ENCODE results near the gene SMIM21. TPM values are rescaled to one million over a fixed set of nuclear protein-coding genes. Genes with fewer than 3 reads are reported as not detected.

The SMIM21 gene
- total RNA-seq, result not detected

DNA sequence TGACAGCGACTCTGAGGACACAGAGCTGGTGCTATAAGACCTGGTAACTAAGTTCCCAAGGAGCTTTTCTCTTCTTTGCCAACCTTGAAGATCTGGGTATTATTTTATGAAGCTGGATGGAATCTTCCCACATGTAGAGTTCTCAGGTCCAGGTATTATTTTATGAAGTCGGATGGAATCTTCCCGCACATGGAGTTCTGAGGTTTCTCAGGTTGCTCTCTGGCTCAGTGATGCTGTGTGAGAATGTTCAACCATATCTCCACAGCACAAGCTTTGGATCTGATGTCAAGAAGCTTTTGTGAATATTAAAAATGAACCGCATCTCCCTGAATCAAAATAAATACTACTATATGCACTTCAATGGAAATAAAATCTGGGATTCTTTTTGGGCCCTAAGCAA is at the start of gene SMIM21:
Gene SMIM21, minus strand, starts transcription at position 101 of the 400 bp plus-strand sequence. CDS start 140 bp downstream, outside the sequence.
- Histone ChIP-seq H3K9me3 (no peaks in the 10 kb centered on the region), H3K4me1 (no peaks in the 10 kb centered on the region), H3K27ac (no peak within 1 kb of the TSS), H3K4me3 (no peak within 1 kb of the TSS), H3K27me3 (no peaks in the 10 kb centered on the region), H3K36me3 (no peaks in the 10 kb centered on the region)
- DNase-seq (ENCODE audit: low spot score in 2 of 2), result no peak
- intact Hi-C loops (cut with DNase I; ENCODE audit: low total_unique reads), result loop anchor here (5.0 kb wide), 1 partner anchor 725 kb away; no protein-coding TSS in a partner anchor
- TF ChIP-seq POLR2AphosphoS5 (IDR thresholded peaks at IDR 0.05), result no peak
- TF ChIP-seq POLR2A (IDR thresholded peaks at IDR 0.05), result no peak
- TF ChIP-seq, protein P1, sequence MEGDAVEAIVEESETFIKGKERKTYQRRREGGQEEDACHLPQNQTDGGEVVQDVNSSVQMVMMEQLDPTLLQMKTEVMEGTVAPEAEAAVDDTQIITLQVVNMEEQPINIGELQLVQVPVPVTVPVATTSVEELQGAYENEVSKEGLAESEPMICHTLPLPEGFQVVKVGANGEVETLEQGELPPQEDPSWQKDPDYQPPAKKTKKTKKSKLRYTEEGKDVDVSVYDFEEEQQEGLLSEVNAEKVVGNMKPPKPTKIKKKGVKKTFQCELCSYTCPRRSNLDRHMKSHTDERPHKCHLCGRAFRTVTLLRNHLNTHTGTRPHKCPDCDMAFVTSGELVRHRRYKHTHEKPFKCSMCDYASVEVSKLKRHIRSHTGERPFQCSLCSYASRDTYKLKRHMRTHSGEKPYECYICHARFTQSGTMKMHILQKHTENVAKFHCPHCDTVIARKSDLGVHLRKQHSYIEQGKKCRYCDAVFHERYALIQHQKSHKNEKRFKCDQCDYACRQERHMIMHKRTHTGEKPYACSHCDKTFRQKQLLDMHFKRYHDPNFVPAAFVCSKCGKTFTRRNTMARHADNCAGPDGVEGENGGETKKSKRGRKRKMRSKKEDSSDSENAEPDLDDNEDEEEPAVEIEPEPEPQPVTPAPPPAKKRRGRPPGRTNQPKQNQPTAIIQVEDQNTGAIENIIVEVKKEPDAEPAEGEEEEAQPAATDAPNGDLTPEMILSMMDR (IDR thresholded peaks at IDR 0.05), result no peak

DNA sequence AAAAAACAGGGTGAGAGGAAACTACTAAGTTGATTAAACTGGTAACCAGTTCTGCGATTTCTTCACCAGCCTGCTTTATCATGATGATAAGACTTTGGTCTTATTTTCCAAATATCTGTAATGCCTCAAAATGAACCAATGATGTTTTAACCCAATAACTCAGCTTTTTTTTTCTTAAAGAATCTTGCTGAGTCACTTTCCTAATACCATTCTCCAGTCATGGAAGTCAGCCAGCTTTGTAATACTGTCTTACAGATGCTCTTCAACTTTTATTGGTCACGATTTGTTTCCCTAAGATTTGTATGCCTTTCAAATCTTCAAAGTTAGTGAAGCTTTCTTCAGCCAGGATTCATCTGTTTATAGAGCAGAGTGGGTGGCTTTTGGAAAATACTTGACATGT is 47.7 kb upstream of the SMIM21 start:
- intact Hi-C loops (cut with DNase I; ENCODE audit: low total_unique reads), result no loop called here
- Histone ChIP-seq H3K27me3 (no peaks in the 10 kb centered on the region), H3K4me3 (no peak overlapping the region), H3K27ac (no peak overlapping the region), H3K36me3 (no peaks in the 10 kb centered on the region), H3K9me3 (no peaks in the 10 kb centered on the region), H3K4me1 (no peaks in the 10 kb centered on the region)
- TF ChIP-seq POLR2AphosphoS5 (IDR thresholded peaks at IDR 0.05) (no peak), POLR2A (IDR thresholded peaks at IDR 0.05) (no peak)
- TF ChIP-seq, protein P1 (IDR thresholded peaks at IDR 0.05), result no peak
- no peak for DNase-seq (ENCODE audit: low spot score in 2 of 2)

DNA sequence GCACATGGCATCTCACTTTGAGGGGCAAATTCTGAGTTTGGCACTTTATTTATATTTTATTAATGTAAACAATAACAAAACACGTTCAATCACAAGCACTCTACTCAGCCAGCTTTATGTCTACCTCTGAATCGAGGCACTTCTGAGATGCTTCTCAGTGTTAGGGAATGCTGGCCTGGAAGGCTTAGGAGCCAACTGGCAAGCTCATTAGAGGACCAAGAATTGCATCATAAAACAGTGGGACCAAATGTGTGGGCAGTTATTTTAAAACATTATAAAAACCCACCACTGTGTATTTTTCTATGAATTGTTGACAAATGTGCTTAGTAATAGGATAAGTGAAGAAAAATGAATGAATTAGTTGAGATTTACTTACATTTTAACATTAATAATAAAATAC is 46.8 kb upstream of the SMIM21 start:
- Histone ChIP-seq H3K9me3 (no peaks in the 10 kb centered on the region), H3K27ac (no peak overlapping the region), H3K4me3 (no peak overlapping the region), H3K27me3 (no peaks in the 10 kb centered on the region), H3K4me1 (no peaks in the 10 kb centered on the region), H3K36me3 (no peaks in the 10 kb centered on the region)
- no peak for DNase-seq (ENCODE audit: low spot score in 2 of 2)
- intact Hi-C loops (cut with DNase I; ENCODE audit: low total_unique reads), result no loop called here
- no peak for TF ChIP-seq POLR2A (IDR thresholded peaks at IDR 0.05)
- TF ChIP-seq, protein P1 (IDR thresholded peaks at IDR 0.05), result no peak
- no peak for TF ChIP-seq POLR2AphosphoS5 (IDR thresholded peaks at IDR 0.05)

DNA sequence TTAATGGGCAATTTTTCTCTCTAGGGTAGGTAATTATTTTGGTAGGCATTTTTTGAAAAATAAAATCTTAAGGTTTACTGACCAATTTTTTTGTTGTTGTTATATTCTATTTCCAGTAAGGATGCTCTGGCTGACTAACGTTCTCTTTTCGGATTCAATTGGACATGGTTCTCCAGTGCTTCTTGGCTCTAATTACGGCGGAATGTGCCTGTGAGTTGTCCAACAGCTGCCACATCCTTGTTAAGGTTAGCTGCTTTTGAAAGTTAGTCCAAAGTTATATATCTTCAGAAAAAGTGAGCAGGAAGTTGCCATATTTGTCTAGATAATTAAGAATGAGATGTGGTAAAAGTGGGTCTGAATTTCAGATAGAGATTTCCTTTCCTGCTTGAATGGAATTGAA is 45.8 kb upstream of the SMIM21 start:
- no peak overlapping the region for H3K4me3 ChIP-seq
- intact Hi-C loops (cut with DNase I; ENCODE audit: low total_unique reads), result no loop called here
- H3K27me3 ChIP-seq, result no peaks in the 10 kb centered on the region
- no peak for DNase-seq (ENCODE audit: low spot score in 2 of 2)
- no peaks in the 10 kb centered on the region for H3K4me1 ChIP-seq
- TF ChIP-seq, protein P1 (IDR thresholded peaks at IDR 0.05), result no peak
- TF ChIP-seq POLR2A (IDR thresholded peaks at IDR 0.05) (no peak), POLR2AphosphoS5 (IDR thresholded peaks at IDR 0.05) (no peak)
- H3K36me3 ChIP-seq, result no peaks in the 10 kb centered on the region
- H3K27ac ChIP-seq, result no peak overlapping the region
- H3K9me3 ChIP-seq, result no peaks in the 10 kb centered on the region

DNA sequence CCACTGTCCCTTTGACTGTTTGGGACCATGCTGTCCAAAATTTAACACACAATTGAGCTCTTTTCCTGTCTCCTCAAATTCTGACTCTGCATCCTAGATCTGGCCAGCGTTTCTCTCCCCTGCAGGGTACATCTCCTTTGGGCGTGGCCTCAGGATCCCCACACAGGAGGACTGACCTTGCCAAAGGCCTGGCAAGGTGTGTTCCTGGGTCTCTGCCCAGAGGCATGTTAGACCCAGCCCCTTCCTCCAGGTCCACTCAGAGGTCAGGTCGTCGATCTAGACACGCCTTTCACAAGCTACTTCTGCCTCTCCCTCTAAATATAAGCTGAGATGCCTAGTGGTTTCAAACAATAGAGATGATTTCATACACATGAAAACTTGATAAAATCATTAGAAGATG is 45.4 kb upstream of the SMIM21 start:
- intact Hi-C loops (cut with DNase I; ENCODE audit: low total_unique reads), result no loop called here
- Histone ChIP-seq H3K27me3 (no peaks in the 10 kb centered on the region), H3K27ac (no peak overlapping the region)

More for the DNA sequence above, 45.4 kb upstream of the SMIM21 start:
- Histone ChIP-seq H3K4me3 (no peak overlapping the region), H3K4me1 (no peaks in the 10 kb centered on the region), H3K36me3 (no peaks in the 10 kb centered on the region), H3K9me3 (no peaks in the 10 kb centered on the region)
- no peak for TF ChIP-seq POLR2A (IDR thresholded peaks at IDR 0.05)
- no peak for TF ChIP-seq POLR2AphosphoS5 (IDR thresholded peaks at IDR 0.05)
- TF ChIP-seq, protein P1 (IDR thresholded peaks at IDR 0.05), result no peak
- no peak for DNase-seq (ENCODE audit: low spot score in 2 of 2)

Measured in breast epithelium (tissue), 4 donors.